ENCODE measurements around the gene SPPL3.

DNA sequence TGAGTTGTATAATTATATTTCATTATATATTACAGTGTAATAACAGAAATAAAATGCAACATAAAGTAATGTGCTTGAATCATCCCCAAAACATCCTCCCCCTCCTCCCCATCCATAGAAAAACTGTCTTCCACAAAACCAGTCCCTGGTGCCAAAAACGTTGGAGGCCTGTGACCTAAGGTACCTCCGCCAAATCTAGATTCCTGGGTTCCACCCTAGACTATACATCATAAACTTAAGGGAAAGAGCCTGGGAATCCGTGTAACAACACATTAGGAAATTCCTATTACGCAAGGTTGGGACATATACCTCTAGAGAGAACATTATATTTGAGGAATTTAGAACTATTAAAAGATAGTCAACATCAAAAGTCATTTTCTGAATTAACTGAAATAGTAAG, 38.0 kb downstream of the SPPL3 start:
- TF ChIP-seq GABPA (IDR thresholded peaks at IDR 0.05 in 1 of 2, conservative IDR thresholded peaks at IDR 0.05 in 1 of 2) (no peak), CTCF (IDR thresholded peaks at IDR 0.05; ENCODE audit: low read depth, low read length, missing input control) (no peak), YY1 (IDR thresholded peaks at IDR 0.05) (no peak), TAF1 (conservative IDR thresholded peaks at IDR 0.05) (no peak), RAD21 (IDR thresholded peaks at IDR 0.05) (no peak), SP1 (IDR thresholded peaks at IDR 0.05) (no peak), ATF3 (IDR thresholded peaks at IDR 0.05) (no peak), FOXA1 (IDR thresholded peaks at IDR 0.05) (no peak), JUND (IDR thresholded peaks at IDR 0.05) (no peak), MAX (IDR thresholded peaks at IDR 0.05) (no peak), HNF4G (IDR thresholded peaks at IDR 0.05) (no peak), NR2F2 (IDR thresholded peaks at IDR 0.05) (no peak), FOXA2 (IDR thresholded peaks at IDR 0.05) (no peak)
- TF ChIP-seq, protein P1, sequence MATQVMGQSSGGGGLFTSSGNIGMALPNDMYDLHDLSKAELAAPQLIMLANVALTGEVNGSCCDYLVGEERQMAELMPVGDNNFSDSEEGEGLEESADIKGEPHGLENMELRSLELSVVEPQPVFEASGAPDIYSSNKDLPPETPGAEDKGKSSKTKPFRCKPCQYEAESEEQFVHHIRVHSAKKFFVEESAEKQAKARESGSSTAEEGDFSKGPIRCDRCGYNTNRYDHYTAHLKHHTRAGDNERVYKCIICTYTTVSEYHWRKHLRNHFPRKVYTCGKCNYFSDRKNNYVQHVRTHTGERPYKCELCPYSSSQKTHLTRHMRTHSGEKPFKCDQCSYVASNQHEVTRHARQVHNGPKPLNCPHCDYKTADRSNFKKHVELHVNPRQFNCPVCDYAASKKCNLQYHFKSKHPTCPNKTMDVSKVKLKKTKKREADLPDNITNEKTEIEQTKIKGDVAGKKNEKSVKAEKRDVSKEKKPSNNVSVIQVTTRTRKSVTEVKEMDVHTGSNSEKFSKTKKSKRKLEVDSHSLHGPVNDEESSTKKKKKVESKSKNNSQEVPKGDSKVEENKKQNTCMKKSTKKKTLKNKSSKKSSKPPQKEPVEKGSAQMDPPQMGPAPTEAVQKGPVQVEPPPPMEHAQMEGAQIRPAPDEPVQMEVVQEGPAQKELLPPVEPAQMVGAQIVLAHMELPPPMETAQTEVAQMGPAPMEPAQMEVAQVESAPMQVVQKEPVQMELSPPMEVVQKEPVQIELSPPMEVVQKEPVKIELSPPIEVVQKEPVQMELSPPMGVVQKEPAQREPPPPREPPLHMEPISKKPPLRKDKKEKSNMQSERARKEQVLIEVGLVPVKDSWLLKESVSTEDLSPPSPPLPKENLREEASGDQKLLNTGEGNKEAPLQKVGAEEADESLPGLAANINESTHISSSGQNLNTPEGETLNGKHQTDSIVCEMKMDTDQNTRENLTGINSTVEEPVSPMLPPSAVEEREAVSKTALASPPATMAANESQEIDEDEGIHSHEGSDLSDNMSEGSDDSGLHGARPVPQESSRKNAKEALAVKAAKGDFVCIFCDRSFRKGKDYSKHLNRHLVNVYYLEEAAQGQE (IDR thresholded peaks at IDR 0.05): no peak

All from liver (tissue), 3 donors.